HepG2 (cell line): Measurements from ENCODE around the gene ZCCHC17. TPM values are rescaled to one million over a fixed set of nuclear protein-coding genes. Genes with fewer than 3 reads are reported as not detected.

Experiments used
- ATAC-seq: fragments of 200-7000 bp; cut with Tn5 transposase; 3 replicates; pipeline ENCODE4 v1.9.1; 2020; ENCODE audit warnings: mild to moderate bottlenecking, moderate library complexity
- BruUV-seq: library from RNA; stranded (reverse); fragments of 400-500 nt; replicated peaks from 2 replicates; lab custom pipeline; 2021; lab: Mats Ljungman, UMichigan
- CTCF ChIA-PET: fragments of 300-600 bp; formaldehyde crosslinking; extraction: SDS; loops from one replicate; lab custom pipeline; 2021; ENCODE audit warnings: low total read pairs, inconsistent platforms, low intra/inter-chr PET ratio; lab: Yijun Ruan, JAX
- POLR2A ChIA-PET: fragments of 350-600 bp; sonication (Branson Sonifier 250); formaldehyde crosslinking; loops from one replicate; lab custom pipeline; 2020; ENCODE audit warnings: antibody characterized with exemption, inconsistent platforms; lab: Yijun Ruan, JAX
- DNase-seq: peaks from one replicate; pipeline ENCODE4 v3.0.0-alpha.2; 2015; ENCODE audit warnings: low spot score
- FAIRE-seq: peaks from 3 replicates; lab custom pipeline; 2011; peaks lifted over from hg19 to GRCh38; lab: Jason Lieb, UNC
- H2AFZ ChIP-seq: one replicate; pipeline ENCODE4 v1.6.1; 2011; ENCODE audit warnings: low read length, inconsistent platforms
- H3K27ac ChIP-seq: fragments of 300-600 bp; 3 replicates; pipeline ENCODE4 v1.8.0; 2011; ENCODE audit warnings: mixed run types, mild to moderate bottlenecking, mixed read lengths, low read length, inconsistent platforms; ENCODE audit not compliant: insufficient read depth; ENCODE audit errors: extremely low read length
- H3K27me3 ChIP-seq, 2 experiments: fragments of 200-600 bp in 1 of 2; 2 replicates in 1 of 2; 3 replicates in 1 of 2; pipeline versions ENCODE4 v1.6.0 to v1.8.0; 2011; ENCODE audit warnings: low read length in 2 of 2, mild to moderate bottlenecking in 2 of 2, moderate library complexity in 2 of 2, inconsistent platforms in 1 of 2; ENCODE audit not compliant: insufficient read depth in 2 of 2, control insufficient read depth in 1 of 2
- H3K36me3 ChIP-seq, 2 experiments: fragments of 200-600 bp in 1 of 2; replicated peaks in 1 of 2; 2 replicates in 1 of 2; 3 replicates in 1 of 2; pipeline versions ENCODE4 v1.5.1 to v1.8.0; 2011; ENCODE audit warnings: low read length in 2 of 2, inconsistent platforms in 1 of 2; ENCODE audit not compliant: insufficient read depth in 2 of 2, control insufficient read depth in 1 of 2
- H3K4me1 ChIP-seq: 2 replicates; pipeline ENCODE4 v1.5.1; 2012; ENCODE audit warnings: low read length, inconsistent platforms; ENCODE audit not compliant: insufficient read depth
- H3K4me2 ChIP-seq: 2 replicates; pipeline ENCODE4 v1.6.0; 2011; ENCODE audit warnings: low read depth, low read length, inconsistent platforms
- H3K4me3 ChIP-seq, 3 experiments: fragments of 200-600 bp in 1 of 3; sonication (generic), shearing (Covaris generic) in 1 of 3; replicated peaks in 1 of 3; 2 replicates each; pipeline ENCODE4 v1.5.1; 2011 to 2016; ENCODE audit warnings: low read length in 3 of 3, inconsistent platforms in 2 of 3, low read depth in 2 of 3, mild to moderate bottlenecking in 2 of 3, control low read depth in 1 of 3, mixed read lengths in 1 of 3; ENCODE audit not compliant: insufficient read depth in 1 of 3
- H3K79me2 ChIP-seq: one replicate; pipeline ENCODE4 v1.6.1; 2011; ENCODE audit warnings: low read length, inconsistent platforms; ENCODE audit not compliant: insufficient read depth
- H3K9ac ChIP-seq: 2 replicates; pipeline ENCODE4 v1.6.0; 2011; ENCODE audit warnings: mild to moderate bottlenecking, low read depth, low read length, inconsistent platforms; ENCODE audit not compliant: insufficient read depth
- H3K9me3 ChIP-seq: 2 replicates; pipeline ENCODE4 v1.5.1; 2012; ENCODE audit warnings: mild to moderate bottlenecking, low read length
- H4K20me1 ChIP-seq: 2 replicates; pipeline ENCODE4 v1.6.0; 2011; ENCODE audit warnings: inconsistent platforms, mild to moderate bottlenecking, low read length, moderate library complexity; ENCODE audit not compliant: insufficient read depth
- KDM6A ChIP-seq: IDR thresholded peaks from 2 replicates; pipeline ENCODE4 v1.6.1; 2016; ENCODE audit warnings: low read depth
- NFYB ChIP-seq: sonication (generic); formaldehyde crosslinking; IDR thresholded peaks from 2 replicates; pipeline ENCODE4 v1.4.0; 2020; ENCODE audit warnings: missing genetic modification reagents
- PLSCR1 ChIP-seq: sonication (generic); formaldehyde crosslinking; IDR thresholded peaks from 2 replicates; pipeline ENCODE4 v1.5.0; 2020; ENCODE audit warnings: missing genetic modification reagents, mild to moderate bottlenecking, borderline replicate concordance
- SMARCE1 ChIP-seq: fragments of 450-650 bp; IDR thresholded peaks from 2 replicates; pipeline ENCODE4 v1.6.1; 2017; ENCODE audit warnings: borderline replicate concordance
- TCF12 ChIP-seq, 2 experiments: fragments of 450-650 bp in 1 of 2; sonication (generic) in 1 of 2; formaldehyde crosslinking in 1 of 2; IDR thresholded peaks; 2 replicates each; pipeline versions ENCODE4 v1.6.1 to v1.8.0; 2017 to 2022; ENCODE audit warnings: antibody characterized with exemption in 1 of 2, mild to moderate bottlenecking in 1 of 2, missing genetic modification reagents in 1 of 2, moderate library complexity in 1 of 2
- ZFP41 ChIP-seq: sonication (generic); formaldehyde crosslinking; IDR thresholded peaks from 2 replicates; pipeline ENCODE4 v1.4.0; 2020; ENCODE audit warnings: mild to moderate bottlenecking, missing genetic modification reagents, borderline replicate concordance
- ZNF10 ChIP-seq: sonication (generic); formaldehyde crosslinking; IDR thresholded peaks from 2 replicates; pipeline ENCODE4 v1.4.0; 2020; ENCODE audit warnings: mild to moderate bottlenecking, low read depth, missing genetic modification reagents, borderline replicate concordance
- ZNF841 ChIP-seq: sonication (generic); formaldehyde crosslinking; IDR thresholded peaks from 2 replicates; pipeline ENCODE4 v1.8.1; 2023; ENCODE audit warnings: missing genetic modification reagents, borderline replicate concordance
- WGBS: methylation state at CpG from one replicate; pipeline ENCODE4 v1.1.6; 2017; ENCODE audit warnings: low lambda C conversion rate; 5-methylcytosine and 5-hydroxymethylcytosine counted together
- in situ Hi-C: cut with HindIII; loops from 2 replicates; pipeline ENCODE4 v1.10.0; 2017; ENCODE audit warnings: low pct_unique_long_range_greater_than_20kb; ENCODE audit not compliant: extremely low pct_ligation_motif_present
- intact Hi-C: fragments of 100-400 bp; cut with micrococcal nuclease; formaldehyde crosslinking; loops from one replicate; pipeline ENCODE4 v1.10.0; 2022; ENCODE audit not compliant: unreplicated experiment
- polyA plus RNA-seq, 8 experiments: library from polyadenylated mRNA; depleted of rRNA in 3 of 8; stranded (reverse) in 7 of 8; unstranded in 1 of 8; fragments of >200 nt; fragmentation: Illumina TruSeq in 4 of 8; extraction: Trizol in 4 of 8; gene quantifications; 2 replicates each; pipeline versions ENCODE4 v1.2.1 to v1.2.3, GENCODE V29; 2011 to 2016; ENCODE audit warnings: low read depth in 4 of 8, missing spikeins in 1 of 8, mixed read lengths in 1 of 8; ENCODE audit not compliant: insufficient read depth in 1 of 8
- total RNA-seq, 5 experiments: library from RNA; depleted of rRNA; stranded (reverse); fragments of >200 nt; fragmentation: Illumina TruSeq; extraction: Trizol; gene quantifications; 2 replicates each; pipeline ENCODE4 v1.2.3, GENCODE V29; 2016; ENCODE audit warnings: low read depth in 1 of 5

Gene ZCCHC17
- total and polyA plus RNA-seq, 2 of the 13 experiments (the other 11 are each of a cell fraction or from before 2014, with no cell fraction given) = 20.5 to 53.0 TPM

GRCh38 chr1:31378001-31378400, 81.2 kb downstream of the ZCCHC17 start (continued):
- TF ChIP-seq ZNF10 (CRISPR knock-in tag) (no peak), KDM6A (CRISPR knock-in tag) (no peak), ZFP41 (CRISPR knock-in tag) (no peak)
- TF ChIP-seq, all 625 proteins: peak for 0

- ATAC-seq (no peak), FAIRE-seq (no peak), DNase-seq (no peak)
- ChIA-PET CTCF (no interaction called here), POLR2A (no interaction called here)
- Histone ChIP-seq H4K20me1 (no peaks in the 10 kb centered on the region), H3K79me2 (no peaks in the 10 kb centered on the region), H3K9me3 (no peaks in the 10 kb centered on the region), H3K4me1 (peaks cover 24% of the 10 kb centered on the region), H3K4me2 (no peak overlapping the region), H3K9ac (no peak overlapping the region), H2AFZ (no peak overlapping the region), H3K36me3 (no peaks in the 10 kb centered on the region), H3K4me3 (no peak overlapping the region), H3K27me3 (no peaks in the 10 kb centered on the region), H3K27ac (no peak overlapping the region)
- TF ChIP-seq ZNF841 (CRISPR knock-in tag) (no peak), PLSCR1 (CRISPR knock-in tag) (no peak), NFYB (CRISPR knock-in tag) (no peak), TCF12 (IDR thresholded peaks at IDR 0.05) (no peak), TCF12 (CRISPR knock-in tag; IDR thresholded peaks at IDR 0.05) (no peak), SMARCE1 (no peak)
- WGBS = 11% methylated on average over 3 of the region's 3 CpGs
- no TSS peak for BruUV-seq
- in situ Hi-C loops = no loop called here
- intact Hi-C loops = no loop called here
Measured at GRCh38 chr1:31380181-31380580, 83.3 kb downstream of the ZCCHC17 start.
